Natural killer cell (primary cell): ENCODE results near the gene ADAP1. TPM values are rescaled to one million over a fixed set of nuclear protein-coding genes. Genes with fewer than 3 reads are reported as not detected.
A peak's percentile ranks its signal among the peaks of the same experiment; 100 is the strongest.

Experiments
- ATAC-seq, 3 donors: fragments of 150-1000 bp in 2 of 3; fragments of 200-7000 bp in 1 of 3; cut with Tn5 transposase; 1 replicate in 1 of 3; 2 replicates in 2 of 3; pipeline ENCODE4 v1.10.0; 2021; ENCODE audit warnings: mild to moderate bottlenecking in 2 of 3, moderate library complexity in 2 of 3
- DNase-seq, 2 donors: peaks; one replicate each; pipeline versions ENCODE4 v3.0.0 to v3.0.0-alpha.2; 2013 to 2021; ENCODE audit warnings: mixed read lengths in 1 of 2
- H3K27ac ChIP-seq: one replicate; pipeline ENCODE4 v1.5.1; 2013; ENCODE audit warnings: mild to moderate bottlenecking, low read length
- H3K27me3 ChIP-seq: one replicate; pipeline ENCODE4 v1.6.1; 2013; ENCODE audit warnings: low read length; ENCODE audit not compliant: control insufficient read depth, insufficient read depth
- H3K36me3 ChIP-seq: one replicate; pipeline ENCODE4 v1.6.1; 2013; ENCODE audit warnings: low read length; ENCODE audit not compliant: control insufficient read depth, insufficient read depth
- H3K4me1 ChIP-seq: one replicate; pipeline ENCODE4 v1.6.1; 2013; ENCODE audit warnings: low read length; ENCODE audit not compliant: control insufficient read depth, insufficient read depth
- H3K4me3 ChIP-seq: one replicate; pipeline ENCODE4 v1.5.1; 2013; ENCODE audit warnings: low read length
- H3K9me3 ChIP-seq: one replicate; pipeline ENCODE4 v1.6.1; 2013; ENCODE audit warnings: low read length; ENCODE audit not compliant: control insufficient read depth, insufficient read depth
- H3K27ac Mint-ChIP-seq, 2 donors: one replicate each; pipeline ENCODE4 v1.8.0; 2022; ENCODE audit warnings: mild to moderate bottlenecking in 2 of 2, mixed read lengths in 2 of 2, moderate library complexity in 1 of 2
- H3K27me3 Mint-ChIP-seq, 2 donors: one replicate each; pipeline ENCODE4 v1.8.0; 2022; ENCODE audit warnings: low read depth in 2 of 2, mixed read lengths in 2 of 2
- H3K36me3 Mint-ChIP-seq: one replicate; pipeline ENCODE4 v1.8.0; 2022; ENCODE audit warnings: mixed read lengths
- H3K4me1 Mint-ChIP-seq, 2 donors: one replicate each; pipeline ENCODE4 v1.8.0; 2022; ENCODE audit warnings: mixed read lengths in 2 of 2
- H3K4me3 Mint-ChIP-seq: one replicate; pipeline ENCODE4 v1.8.0; 2022; ENCODE audit warnings: mild to moderate bottlenecking, moderate library complexity, mixed read lengths
- H3K9me3 Mint-ChIP-seq, 2 donors: one replicate each; pipeline ENCODE4 v1.8.0; 2022; ENCODE audit warnings: mixed read lengths in 2 of 2
- WGBS: methylation state at CpG from one replicate; pipeline ENCODE4 v1.1.7; 2013; ENCODE audit warnings: missing lambda C conversion rate; ENCODE audit not compliant: insufficient coverage; 5-methylcytosine and 5-hydroxymethylcytosine counted together
- intact Hi-C: fragments of 100-400 bp; cut with micrococcal nuclease; formaldehyde crosslinking; loops from one replicate; pipeline ENCODE4 v1.14.2; 2022
- total RNA-seq, 4 donors: library from RNA; stranded (reverse); fragments of 120-200 nt in 1 of 4; gene quantifications; one replicate each; pipeline versions ENCODE4 v1.2.3 to v1.2.4, GENCODE V29; 2013 to 2022
- TF ChIP-seq, protein P1 (sequence below): fragments of 200-600 bp; IDR thresholded peaks from one replicate; pipeline ENCODE4 v1.8.0; 2022; ENCODE audit warnings: antibody characterized with exemption

Gene ADAP1
- total RNA-seq, 3 donors from 2014 or later (not counting 1 experiment from before 2014, with no cell fraction given): 87.2 to 117 (median 89.2) TPM

DNA sequence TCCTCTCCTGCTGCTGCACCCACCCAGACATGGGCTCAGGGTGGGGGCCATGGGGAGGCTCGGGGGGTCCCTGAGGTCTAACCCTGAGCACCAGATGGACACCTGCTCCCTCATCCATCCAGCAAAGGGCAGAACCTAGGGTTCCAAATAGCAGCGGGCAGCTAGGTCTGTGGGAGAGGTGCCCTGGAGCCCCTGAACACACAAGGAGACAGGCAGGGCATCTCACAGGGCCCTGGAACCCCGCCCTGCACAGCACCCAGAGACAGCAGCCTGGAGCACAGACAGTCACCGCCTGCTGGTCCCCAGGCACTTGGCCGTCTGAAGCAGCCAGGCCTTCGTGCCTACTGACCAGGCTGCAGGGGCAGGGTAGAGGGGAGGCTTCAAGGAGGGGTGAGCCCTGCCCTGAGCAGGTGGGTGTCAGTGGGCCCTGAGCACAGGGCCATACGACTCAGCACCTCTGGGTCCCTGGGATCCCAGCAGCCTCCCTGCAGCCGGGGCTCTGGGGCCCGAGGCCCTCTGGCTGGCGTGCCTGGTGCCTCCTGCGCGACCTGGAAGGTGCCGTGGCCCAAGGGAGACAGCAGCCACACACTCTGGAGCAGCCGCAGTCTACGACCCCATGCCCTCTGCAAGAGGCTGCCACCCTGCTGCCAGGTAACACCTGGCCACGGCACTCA, 39.8 kb downstream of the ADAP1 start:
- ATAC-seq (no peak), DNase-seq (no peak)
- Histone ChIP-seq H3K9me3 (no peaks in the 10 kb centered on the region), H3K27ac (no peak overlapping the region), H3K4me1 (peaks cover 42% of the 10 kb centered on the region), H3K4me3 (no peak overlapping the region), H3K27me3 (no peaks in the 10 kb centered on the region), H3K36me3 (peaks cover 3% of the 10 kb centered on the region)
- WGBS: 93% methylated on average over 16 of the region's 16 CpGs
- H3K27ac Mint-ChIP-seq: no peak overlapping the region
- H3K4me3 Mint-ChIP-seq: no peak overlapping the region
- H3K9me3 Mint-ChIP-seq: no peaks in the 10 kb centered on the region
- H3K27me3 Mint-ChIP-seq: no peaks in the 10 kb centered on the region
- TF ChIP-seq, protein P1, sequence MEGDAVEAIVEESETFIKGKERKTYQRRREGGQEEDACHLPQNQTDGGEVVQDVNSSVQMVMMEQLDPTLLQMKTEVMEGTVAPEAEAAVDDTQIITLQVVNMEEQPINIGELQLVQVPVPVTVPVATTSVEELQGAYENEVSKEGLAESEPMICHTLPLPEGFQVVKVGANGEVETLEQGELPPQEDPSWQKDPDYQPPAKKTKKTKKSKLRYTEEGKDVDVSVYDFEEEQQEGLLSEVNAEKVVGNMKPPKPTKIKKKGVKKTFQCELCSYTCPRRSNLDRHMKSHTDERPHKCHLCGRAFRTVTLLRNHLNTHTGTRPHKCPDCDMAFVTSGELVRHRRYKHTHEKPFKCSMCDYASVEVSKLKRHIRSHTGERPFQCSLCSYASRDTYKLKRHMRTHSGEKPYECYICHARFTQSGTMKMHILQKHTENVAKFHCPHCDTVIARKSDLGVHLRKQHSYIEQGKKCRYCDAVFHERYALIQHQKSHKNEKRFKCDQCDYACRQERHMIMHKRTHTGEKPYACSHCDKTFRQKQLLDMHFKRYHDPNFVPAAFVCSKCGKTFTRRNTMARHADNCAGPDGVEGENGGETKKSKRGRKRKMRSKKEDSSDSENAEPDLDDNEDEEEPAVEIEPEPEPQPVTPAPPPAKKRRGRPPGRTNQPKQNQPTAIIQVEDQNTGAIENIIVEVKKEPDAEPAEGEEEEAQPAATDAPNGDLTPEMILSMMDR: no peak
- H3K36me3 Mint-ChIP-seq: no peaks in the 10 kb centered on the region
- intact Hi-C loops: no loop called here
- peaks cover 33 to 45% of the 10 kb centered on the region in 2 donors for H3K4me1 Mint-ChIP-seq

- Mint-ChIP-seq H3K4me3 (no peak overlapping the region), H3K4me1 (peaks cover 27 to 43% of the 10 kb centered on the region in 2 donors), H3K27me3 (no peaks in the 10 kb centered on the region), H3K9me3 (no peaks in the 10 kb centered on the region), H3K36me3 (no peaks in the 10 kb centered on the region), H3K27ac (peak overlapping the region in 1 of 2 donors; percentile 31)
- peaks cover 3% of the 10 kb centered on the region for H3K36me3 ChIP-seq
- H3K9me3 ChIP-seq: no peaks in the 10 kb centered on the region
- no peak for DNase-seq
- intact Hi-C loops: no loop called here
- ATAC-seq: no peak
- 82% methylated on average over 31 of the region's 31 CpGs for WGBS
- no peak overlapping the region for H3K27ac ChIP-seq
- no peak overlapping the region for H3K4me3 ChIP-seq
- H3K4me1 ChIP-seq: peaks cover 47% of the 10 kb centered on the region
- no peaks in the 10 kb centered on the region for H3K27me3 ChIP-seq
- TF ChIP-seq, protein P1: no peak
Measured at GRCh38 chr7:913736-914520, 40.6 kb downstream of the ADAP1 start.

GRCh38 chr7:911791-912480, 42.5 kb downstream of the ADAP1 start:
- TF ChIP-seq, protein P1: no peak
- Histone ChIP-seq H3K36me3 (no peaks in the 10 kb centered on the region), H3K27me3 (no peaks in the 10 kb centered on the region), H3K9me3 (no peaks in the 10 kb centered on the region), H3K4me3 (no peak overlapping the region), H3K27ac (no peak overlapping the region), H3K4me1 (peaks cover 55% of the 10 kb centered on the region)
- no peak overlapping the region for H3K4me3 Mint-ChIP-seq
- intact Hi-C loops: no loop called here
- no peaks in the 10 kb centered on the region for H3K36me3 Mint-ChIP-seq
- no peak overlapping the region for H3K27ac Mint-ChIP-seq
- H3K4me1 Mint-ChIP-seq: peaks cover 22 to 46% of the 10 kb centered on the region in 2 donors
- ATAC-seq: no peak
- H3K9me3 Mint-ChIP-seq: no peaks in the 10 kb centered on the region
- no peaks in the 10 kb centered on the region for H3K27me3 Mint-ChIP-seq
- WGBS: 85% methylated on average over 41 of the region's 41 CpGs
- DNase-seq: no peak
